ENCODE results near the gene PTPRZ1. TPM values are rescaled to one million over a fixed set of nuclear protein-coding genes. Genes with fewer than 3 reads are reported as not detected.

PTPRZ1 gene
- total RNA-seq, 1 experiment from 2014 or later = 74.2 TPM

- no peak overlapping the region for H2AK5ac ChIP-seq (ENCODE audit: insufficient read length, low read length)
- no CpG with 5 or more reads among the region's 3 CpGs for WGBS (ENCODE audit: extremely low coverage, insufficient read length, low lambda C conversion rate)
Observed at GRCh38 chr7:122038904-122039303, 165.9 kb downstream of the PTPRZ1 start.

More at GRCh38 chr7:122038904-122039303, 165.9 kb downstream of the PTPRZ1 start:
- no peaks in the 10 kb centered on the region for H3K27me3 ChIP-seq (ENCODE audit: insufficient read depth, low read length)
- H3K36me3 Mint-ChIP-seq (ENCODE audit: insufficient read depth in 1 of 3, low read depth in 3 of 3) = peaks cover 57 to 74% (median 67%) of the 10 kb centered on the region in 3 experiments
- no peak overlapping the region for H4K91ac ChIP-seq (ENCODE audit: insufficient read length, low read depth, low read length)
- H3K23me2 ChIP-seq (ENCODE audit: insufficient read length, low read depth, low read length, poor library complexity, severe bottlenecking) = no peaks in the 10 kb centered on the region
- H3K9me3 Mint-ChIP-seq = no peaks in the 10 kb centered on the region
- no peak overlapping the region for H3K9ac ChIP-seq (ENCODE audit: extremely low read depth, insufficient read length, low read length)
- H3K27me3 Mint-ChIP-seq (ENCODE audit: low read depth) = no peaks in the 10 kb centered on the region
- H3K27ac Mint-ChIP-seq = no peak overlapping the region
- TF ChIP-seq, protein P1, sequence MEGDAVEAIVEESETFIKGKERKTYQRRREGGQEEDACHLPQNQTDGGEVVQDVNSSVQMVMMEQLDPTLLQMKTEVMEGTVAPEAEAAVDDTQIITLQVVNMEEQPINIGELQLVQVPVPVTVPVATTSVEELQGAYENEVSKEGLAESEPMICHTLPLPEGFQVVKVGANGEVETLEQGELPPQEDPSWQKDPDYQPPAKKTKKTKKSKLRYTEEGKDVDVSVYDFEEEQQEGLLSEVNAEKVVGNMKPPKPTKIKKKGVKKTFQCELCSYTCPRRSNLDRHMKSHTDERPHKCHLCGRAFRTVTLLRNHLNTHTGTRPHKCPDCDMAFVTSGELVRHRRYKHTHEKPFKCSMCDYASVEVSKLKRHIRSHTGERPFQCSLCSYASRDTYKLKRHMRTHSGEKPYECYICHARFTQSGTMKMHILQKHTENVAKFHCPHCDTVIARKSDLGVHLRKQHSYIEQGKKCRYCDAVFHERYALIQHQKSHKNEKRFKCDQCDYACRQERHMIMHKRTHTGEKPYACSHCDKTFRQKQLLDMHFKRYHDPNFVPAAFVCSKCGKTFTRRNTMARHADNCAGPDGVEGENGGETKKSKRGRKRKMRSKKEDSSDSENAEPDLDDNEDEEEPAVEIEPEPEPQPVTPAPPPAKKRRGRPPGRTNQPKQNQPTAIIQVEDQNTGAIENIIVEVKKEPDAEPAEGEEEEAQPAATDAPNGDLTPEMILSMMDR (conservative IDR thresholded peaks at IDR 0.05) = no peak
- H3K27ac ChIP-seq (ENCODE audit: insufficient read length, low read depth, low read length) = no peak overlapping the region
- no peak overlapping the region for H4K5ac ChIP-seq (ENCODE audit: insufficient read length, low read depth, low read length)
- H2BK15ac ChIP-seq (ENCODE audit: low read depth, low read length) = no peak overlapping the region
- no peak overlapping the region for H2BK120ac ChIP-seq (ENCODE audit: low read depth, low read length, poor library complexity, severe bottlenecking)
- no peaks in the 10 kb centered on the region; the same call in 1 of the 2 replicates for H3K79me2 ChIP-seq (ENCODE audit: insufficient read depth, low read length)
- no peak overlapping the region for H2BK20ac ChIP-seq (ENCODE audit: low read depth, low read length, poor library complexity, severe bottlenecking)
- no peak overlapping the region for H2AFZ ChIP-seq (ENCODE audit: low read length)
- H2BK12ac ChIP-seq (ENCODE audit: insufficient read length, low read depth, low read length) = no peak overlapping the region
- no peak overlapping the region for H4K8ac ChIP-seq (replicated peaks; ENCODE audit: insufficient read length, low read depth, low read length)
- H3K4me1 Mint-ChIP-seq = no peaks in the 10 kb centered on the region
- no peak overlapping the region for H3K4me2 ChIP-seq (ENCODE audit: insufficient read depth, insufficient read length, low read length)
- no peaks in the 10 kb centered on the region for H3K9me3 ChIP-seq (ENCODE audit: control insufficient read depth, low read depth, low read length)
- no peaks in the 10 kb centered on the region for H3K79me1 ChIP-seq (ENCODE audit: insufficient read depth, low read depth, low read length, poor library complexity, severe bottlenecking)
- H3K4me1 ChIP-seq (ENCODE audit: insufficient read depth, low read length) = no peaks in the 10 kb centered on the region
- H3K4ac ChIP-seq (ENCODE audit: low read depth, low read length) = no peak overlapping the region
- H3K56ac ChIP-seq (ENCODE audit: insufficient read length, low read depth, low read length) = no peak overlapping the region
- no peak overlapping the region for H3K18ac ChIP-seq (ENCODE audit: insufficient read length, low read depth, low read length)
- no peak overlapping the region for H3K14ac ChIP-seq (ENCODE audit: insufficient read depth, low read length)
- no peak overlapping the region for H2BK5ac ChIP-seq (ENCODE audit: insufficient read length, low read length)
- H4K20me1 ChIP-seq (ENCODE audit: control insufficient read depth, insufficient read depth, insufficient read length) = no peaks in the 10 kb centered on the region
- no peak for DNase-seq
- no peak overlapping the region for H3K23ac ChIP-seq (ENCODE audit: insufficient read length, low read depth, low read length)
- H3K4me3 Mint-ChIP-seq = no peak overlapping the region
- no peak overlapping the region for H3T11ph ChIP-seq (ENCODE audit: low read length)
